GM23338 (cell line): Measurements from ENCODE around the gene IGFBP5. TPM values are rescaled to one million over a fixed set of nuclear protein-coding genes. Genes with fewer than 3 reads are reported as not detected.

ENCODE experiments used
- ATAC-seq: fragments of 200-7000 bp; cut with Tn5 transposase; 3 replicates; pipeline ENCODE4 v1.9.1; 2020
- DNase-seq: peaks from one replicate; pipeline ENCODE4 v3.0.0-alpha.2; 2015; ENCODE audit warnings: low spot score
- H2AFZ ChIP-seq: fragments of 200-600 bp; sonication (generic); 2 replicates; pipeline ENCODE4 v1.8.0; 2016; ENCODE audit warnings: antibody characterized with exemption, mild to moderate bottlenecking, moderate library complexity
- H3F3A ChIP-seq: fragments of 200-600 bp; sonication (generic); replicated peaks from 2 replicates; pipeline ENCODE4 v1.8.0; 2017; ENCODE audit warnings: antibody characterized with exemption, mixed run types, low read depth
- H3K27ac ChIP-seq: fragments of 200-600 bp; sonication (generic); 2 replicates; pipeline ENCODE4 v1.6.1; 2016; ENCODE audit warnings: low read depth
- H3K27me3 ChIP-seq: fragments of 200-600 bp; sonication (generic); 2 replicates; pipeline ENCODE4 v1.8.0; 2016; ENCODE audit warnings: mild to moderate bottlenecking, mixed run types, moderate library complexity; ENCODE audit not compliant: insufficient read depth
- H3K36me3 ChIP-seq: fragments of 200-600 bp; sonication (generic); 2 replicates; pipeline ENCODE4 v1.8.0; 2016; ENCODE audit warnings: mild to moderate bottlenecking; ENCODE audit not compliant: insufficient read depth
- H3K4me1 ChIP-seq: fragments of 200-600 bp; sonication (generic); 2 replicates; pipeline ENCODE4 v1.8.0; 2016; ENCODE audit warnings: mild to moderate bottlenecking, moderate library complexity; ENCODE audit not compliant: insufficient read depth
- H3K4me2 ChIP-seq: fragments of 200-600 bp; sonication (generic); 2 replicates; pipeline ENCODE4 v1.7.1; 2017; ENCODE audit warnings: mixed run types
- H3K4me3 ChIP-seq: fragments of 200-600 bp; sonication (generic); 2 replicates; pipeline ENCODE4 v1.6.1; 2016; ENCODE audit warnings: mixed run types
- H3K79me2 ChIP-seq: fragments of 200-600 bp; sonication (generic); replicated peaks from 2 replicates; pipeline ENCODE4 v1.8.0; 2017; ENCODE audit warnings: mild to moderate bottlenecking; ENCODE audit not compliant: insufficient read depth
- H3K9me2 ChIP-seq: fragments of 200-600 bp; sonication (generic); 2 replicates; pipeline ENCODE4 v1.8.0; 2017; ENCODE audit not compliant: insufficient read depth
- H4K20me1 ChIP-seq: fragments of 200-600 bp; sonication (generic); replicated peaks from 2 replicates; pipeline ENCODE4 v1.8.0; 2017; ENCODE audit warnings: mild to moderate bottlenecking; ENCODE audit not compliant: insufficient read depth
- H3K27ac Mint-ChIP-seq: 2 replicates; pipeline ENCODE4 v1.8.0; 2020; ENCODE audit warnings: inconsistent platforms, mild to moderate bottlenecking, moderate library complexity, mixed read lengths
- H3K27me3 Mint-ChIP-seq: 3 replicates; pipeline ENCODE4 v1.8.0; 2022; ENCODE audit warnings: low read depth, mild to moderate bottlenecking, moderate library complexity, mixed read lengths, inconsistent platforms; ENCODE audit not compliant: insufficient read depth, poor library complexity
- H3K36me3 Mint-ChIP-seq: 3 replicates; pipeline ENCODE4 v1.8.0; 2021; ENCODE audit warnings: low read depth, mild to moderate bottlenecking, inconsistent platforms, moderate library complexity, mixed read lengths
- H3K4me1 Mint-ChIP-seq: 3 replicates; pipeline ENCODE4 v1.8.0; 2020; ENCODE audit warnings: mild to moderate bottlenecking, inconsistent platforms, mixed read lengths
- H3K4me3 Mint-ChIP-seq: 3 replicates; pipeline ENCODE4 v1.8.0; 2021; ENCODE audit warnings: moderate library complexity, mild to moderate bottlenecking, inconsistent platforms, mixed read lengths
- H3K9me3 Mint-ChIP-seq: 3 replicates; pipeline ENCODE4 v1.8.0; 2020; ENCODE audit warnings: moderate library complexity, mild to moderate bottlenecking, inconsistent platforms, mixed read lengths
- CREB1 ChIP-seq: fragments of 250-450 bp; sonication (Bioruptor Pico); IDR thresholded peaks from 2 replicates; pipeline ENCODE4 v1.5.0; 2020; ENCODE audit warnings: low read depth, mild to moderate bottlenecking, moderate library complexity
- CTCF ChIP-seq, 2 experiments: fragments of 200-600 bp in 1 of 2; sonication (generic) in 1 of 2; conservative IDR thresholded peaks; 2 replicates each; pipeline versions ENCODE4 v1.5.1 to v1.6.1; 2016 to 2017; ENCODE audit warnings: antibody characterized with exemption in 2 of 2, low read depth in 2 of 2, mild to moderate bottlenecking in 2 of 2, moderate library complexity in 1 of 2
- ETS1 ChIP-seq: IDR thresholded peaks from 2 replicates; pipeline ENCODE4 v1.6.1; 2016; ENCODE audit warnings: antibody characterized with exemption
- EZH2 ChIP-seq: fragments of 200-600 bp; sonication (generic); IDR thresholded peaks from one replicate; pipeline ENCODE4 v1.8.0; 2017; ENCODE audit warnings: antibody characterized with exemption, mild to moderate bottlenecking, low read depth; ENCODE audit not compliant: unreplicated experiment
- EZH2phosphoT487 ChIP-seq: fragments of 200-600 bp; sonication (generic); IDR thresholded peaks from one replicate; pipeline ENCODE4 v1.8.1; 2018; ENCODE audit warnings: antibody characterized with exemption; ENCODE audit not compliant: unreplicated experiment
- JUNB ChIP-seq: IDR thresholded peaks from one replicate; pipeline ENCODE4 v1.6.1; 2016; ENCODE audit warnings: antibody characterized with exemption; ENCODE audit not compliant: unreplicated experiment
- NANOG ChIP-seq: IDR thresholded peaks from 2 replicates; pipeline ENCODE4 v1.6.1; 2016; ENCODE audit warnings: antibody characterized with exemption, borderline replicate concordance
- POLR2AphosphoS5 ChIP-seq: IDR thresholded peaks from 2 replicates; pipeline ENCODE4 v1.6.1; 2016; ENCODE audit warnings: antibody characterized with exemption, low read depth
- REST ChIP-seq: IDR thresholded peaks from one replicate; pipeline ENCODE4 v1.6.1; 2018; ENCODE audit warnings: antibody characterized with exemption; ENCODE audit not compliant: unreplicated experiment
- STAT1 ChIP-seq: IDR thresholded peaks from one replicate; pipeline ENCODE4 v1.6.1; 2016; ENCODE audit warnings: antibody characterized with exemption; ENCODE audit not compliant: unreplicated experiment
- ZNF114 ChIP-seq: fragments of 250-450 bp; sonication (Bioruptor Pico); IDR thresholded peaks from 2 replicates; pipeline ENCODE4 v1.5.0; 2020; ENCODE audit warnings: mild to moderate bottlenecking, moderate library complexity
- ZNF331 ChIP-seq: fragments of 250-450 bp; sonication (Bioruptor Pico); IDR thresholded peaks from 2 replicates; pipeline ENCODE4 v1.5.0; 2020; ENCODE audit warnings: low read depth, mild to moderate bottlenecking, moderate library complexity
- ZNF462 ChIP-seq: fragments of 250-450 bp; sonication (Bioruptor Pico); IDR thresholded peaks from 2 replicates; pipeline ENCODE4 v1.5.0; 2020; ENCODE audit warnings: mild to moderate bottlenecking, moderate library complexity
- polyA plus RNA-seq: library from polyadenylated mRNA; unstranded; fragments of >200 nt; fragmentation: Nextera tagmentation; extraction: Ambion mirVana; gene quantifications from 2 replicates; pipeline ENCODE4 v1.2.1, GENCODE V29; 2016
- total RNA-seq: library from RNA; depleted of rRNA; stranded (reverse); fragments of >200 nt; shearing (Covaris generic); gene quantifications from 2 replicates; pipeline ENCODE4 v1.2.3, GENCODE V29; 2014

IGFBP5 gene
- total and polyA plus RNA-seq, 2 experiments from 2014 or later = 0.70 to 2.5 TPM

- Mint-ChIP-seq H3K9me3 (peaks cover 1% of the 10 kb centered on the region; the same call in 2 of the 3 replicates), H3K4me1 (peaks cover 12% of the 10 kb centered on the region), H3K27ac (no peak overlapping the region), H3K4me3 (no peak overlapping the region), H3K27me3 (peaks cover 5% of the 10 kb centered on the region), H3K36me3 (no peaks in the 10 kb centered on the region)
- Histone ChIP-seq H3K9me2 (peaks cover 18% of the 10 kb centered on the region), H2AFZ (no peak overlapping the region), H3K4me2 (no peak overlapping the region), H3K79me2 (no peaks in the 10 kb centered on the region), H3K27ac (no peak overlapping the region), H4K20me1 (no peaks in the 10 kb centered on the region), H3K4me3 (no peak overlapping the region), H3K36me3 (no peaks in the 10 kb centered on the region), H3K4me1 (no peaks in the 10 kb centered on the region), H3K27me3 (no peaks in the 10 kb centered on the region), H3F3A (no peaks in the 10 kb centered on the region)
- DNase-seq (no peak), ATAC-seq (no peak)
- TF ChIP-seq EZH2 (no peak), ZNF462 (no peak), JUNB (no peak), REST (no peak), POLR2AphosphoS5 (no peak), NANOG (no peak), CREB1 (CRISPR knock-in tag) (no peak), ZNF114 (no peak), ZNF331 (CRISPR knock-in tag) (no peak), STAT1 (no peak), CTCF (conservative IDR thresholded peaks at IDR 0.05; ENCODE audit: low read depth in 2 of 2) (no peak), EZH2phosphoT487 (no peak), ETS1 (no peak)
These were observed 45.3 kb upstream of the IGFBP5 start for GRCh38 chr2:216740557-216741222.
